Mammary epithelial cell (primary cell): ENCODE data around the gene SHMT1.
"Not testable (repeated sequence)": the region's sequence is repeated elsewhere in the genome, so short reads cannot be mapped to it uniquely, and the experiment has no call there.

Source experiments
- EZH2 ChIP-seq: IDR thresholded peaks from 2 replicates; pipeline ENCODE4 v1.6.1; 2012; ENCODE audit warnings: low read length, inconsistent platforms, borderline replicate concordance
- TF ChIP-seq, protein P1 (sequence below), 2 donors: IDR thresholded peaks in 1 of 2; conservative IDR thresholded peaks in 1 of 2; 2 replicates each; pipeline ENCODE4 v1.5.1; 2011 to 2012; ENCODE audit warnings: inconsistent platforms in 2 of 2, low read length in 2 of 2, mild to moderate bottlenecking in 2 of 2, control low read depth in 1 of 2, low read depth in 1 of 2; ENCODE audit not compliant: insufficient read depth in 1 of 2; ENCODE audit errors: extremely low read depth in 1 of 2

DNA sequence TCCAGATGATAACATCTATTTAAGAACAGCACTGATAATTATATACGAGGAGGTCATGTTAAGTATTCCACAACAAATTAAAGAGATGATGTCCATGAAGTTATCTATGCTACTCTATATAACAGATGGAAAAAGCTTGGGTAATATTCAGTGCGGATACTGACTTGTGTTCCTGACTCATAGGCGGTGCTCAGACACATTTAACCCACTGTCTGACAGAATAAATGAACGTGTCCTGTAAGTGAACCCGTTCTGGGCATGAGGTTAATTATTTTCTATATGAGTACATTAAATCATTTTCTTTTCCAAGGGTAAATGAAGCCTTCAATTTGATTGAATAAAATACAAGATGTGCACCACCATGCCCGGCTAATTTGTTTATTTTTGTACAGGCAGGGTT lies 46.0 kb upstream of the SHMT1 start:
- TF ChIP-seq, protein P1, sequence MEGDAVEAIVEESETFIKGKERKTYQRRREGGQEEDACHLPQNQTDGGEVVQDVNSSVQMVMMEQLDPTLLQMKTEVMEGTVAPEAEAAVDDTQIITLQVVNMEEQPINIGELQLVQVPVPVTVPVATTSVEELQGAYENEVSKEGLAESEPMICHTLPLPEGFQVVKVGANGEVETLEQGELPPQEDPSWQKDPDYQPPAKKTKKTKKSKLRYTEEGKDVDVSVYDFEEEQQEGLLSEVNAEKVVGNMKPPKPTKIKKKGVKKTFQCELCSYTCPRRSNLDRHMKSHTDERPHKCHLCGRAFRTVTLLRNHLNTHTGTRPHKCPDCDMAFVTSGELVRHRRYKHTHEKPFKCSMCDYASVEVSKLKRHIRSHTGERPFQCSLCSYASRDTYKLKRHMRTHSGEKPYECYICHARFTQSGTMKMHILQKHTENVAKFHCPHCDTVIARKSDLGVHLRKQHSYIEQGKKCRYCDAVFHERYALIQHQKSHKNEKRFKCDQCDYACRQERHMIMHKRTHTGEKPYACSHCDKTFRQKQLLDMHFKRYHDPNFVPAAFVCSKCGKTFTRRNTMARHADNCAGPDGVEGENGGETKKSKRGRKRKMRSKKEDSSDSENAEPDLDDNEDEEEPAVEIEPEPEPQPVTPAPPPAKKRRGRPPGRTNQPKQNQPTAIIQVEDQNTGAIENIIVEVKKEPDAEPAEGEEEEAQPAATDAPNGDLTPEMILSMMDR (conservative IDR thresholded peaks at IDR 0.05 in 1 of 2, IDR thresholded peaks at IDR 0.05 in 1 of 2; ENCODE audit: extremely low read depth in 1 of 2, insufficient read depth in 1 of 2, low read depth in 1 of 2, low read length in 2 of 2): not testable (repeated sequence)
- TF ChIP-seq EZH2: not testable (repeated sequence)
